Measurements from ENCODE around the gene CTBP2. TPM values are rescaled to one million over a fixed set of nuclear protein-coding genes. Genes with fewer than 3 reads are reported as not detected.

CTBP2 gene
- total and polyA plus RNA-seq, 4 donors = 32.4 to 85.7 (median 68.7) TPM

- intact Hi-C loops (cut with DNase I) = no loop called here
- WGBS, 2 donors = 90 to 92% methylated on average over 8 of the region's 8 CpGs
- Histone ChIP-seq H3K4me3 (ENCODE audit: low read length in 2 of 2) (no peak overlapping the region), H3K27me3 (ENCODE audit: control insufficient read depth in 1 of 2, insufficient read depth in 2 of 2, low read length in 1 of 2) (no peaks in the 10 kb centered on the region), H3K4me1 (ENCODE audit: control insufficient read depth in 1 of 2, insufficient read depth in 2 of 2, low read length in 2 of 2) (no peaks in the 10 kb centered on the region), H3K9me3 (ENCODE audit: control insufficient read depth, low read length) (no peaks in the 10 kb centered on the region), H3K36me3 (ENCODE audit: control insufficient read depth in 1 of 2, insufficient read depth in 2 of 2, low read length in 1 of 2) (no peaks in the 10 kb centered on the region), H3K27ac (ENCODE audit: low read depth in 1 of 2, low read length in 2 of 2) (no peak overlapping the region)
- ATAC-seq (ENCODE audit: low FRiP score) (no peak), DNase-seq (peak in 1 of 2 donors; percentile 30)
Measured at GRCh38 chr10:125052146-125052545, 108.2 kb downstream of the CTBP2 start.

- ATAC-seq (ENCODE audit: low FRiP score) (no peak), DNase-seq (peak; percentile 24 to 38)
- H3K27ac ChIP-seq (ENCODE audit: low read depth in 1 of 2, low read length in 2 of 2) = no peak overlapping the region
- no peaks in the 10 kb centered on the region for H3K9me3 ChIP-seq (ENCODE audit: control insufficient read depth, low read length)
- intact Hi-C loops (cut with DNase I) = no loop called here
- no peaks in the 10 kb centered on the region for H3K36me3 ChIP-seq (ENCODE audit: control insufficient read depth in 1 of 2, insufficient read depth in 2 of 2, low read length in 1 of 2)
- no peaks in the 10 kb centered on the region for H3K4me1 ChIP-seq (ENCODE audit: control insufficient read depth in 1 of 2, insufficient read depth in 2 of 2, low read length in 2 of 2)
- no peak overlapping the region for H3K4me3 ChIP-seq (ENCODE audit: low read length in 2 of 2)
- H3K27me3 ChIP-seq (ENCODE audit: control insufficient read depth in 1 of 2, insufficient read depth in 2 of 2, low read length in 1 of 2) = no peaks in the 10 kb centered on the region
- 91% methylated on average over 14 of the region's 14 CpGs for WGBS, 2 donors
Measured at GRCh38 chr10:125050383-125050782, 110.0 kb downstream of the CTBP2 start.

- H3K4me1 ChIP-seq (ENCODE audit: control insufficient read depth in 1 of 2, insufficient read depth in 2 of 2, low read length in 2 of 2) = no peaks in the 10 kb centered on the region
- WGBS, 2 donors = 23 to 25% methylated on average over 16 of the region's 16 CpGs
- no peak for ATAC-seq (ENCODE audit: low FRiP score)
- no peaks in the 10 kb centered on the region for H3K36me3 ChIP-seq (ENCODE audit: control insufficient read depth in 1 of 2, insufficient read depth in 2 of 2, low read length in 1 of 2)
- no peaks in the 10 kb centered on the region for H3K27me3 ChIP-seq (ENCODE audit: control insufficient read depth in 1 of 2, insufficient read depth in 2 of 2, low read length in 1 of 2)
- no peaks in the 10 kb centered on the region for H3K9me3 ChIP-seq (ENCODE audit: control insufficient read depth, low read length)
- peak; percentile 48 to 64 for DNase-seq
- H3K4me3 ChIP-seq (ENCODE audit: low read length in 2 of 2) = no peak overlapping the region
- peak overlapping the region in 1 of 2 donors; percentile 49 for H3K27ac ChIP-seq (ENCODE audit: low read depth in 1 of 2, low read length in 2 of 2)
- intact Hi-C loops (cut with DNase I) = loop anchor here (5.0 to 10.0 kb wide), 4 partner anchors 47 to 295 kb away; no protein-coding TSS in a partner anchor
Measured at GRCh38 chr10:125049216-125049881, 111.0 kb downstream of the CTBP2 start.

GRCh38 chr10:125048094-125048864 lies 112.1 kb downstream of the CTBP2 start:
- Histone ChIP-seq H3K4me3 (ENCODE audit: low read length in 2 of 2) (no peak overlapping the region), H3K36me3 (ENCODE audit: control insufficient read depth in 1 of 2, insufficient read depth in 2 of 2, low read length in 1 of 2) (no peaks in the 10 kb centered on the region), H3K27ac (ENCODE audit: low read depth in 1 of 2, low read length in 2 of 2) (no peak overlapping the region), H3K4me1 (ENCODE audit: control insufficient read depth in 1 of 2, insufficient read depth in 2 of 2, low read length in 2 of 2) (no peaks in the 10 kb centered on the region), H3K27me3 (ENCODE audit: control insufficient read depth in 1 of 2, insufficient read depth in 2 of 2, low read length in 1 of 2) (no peaks in the 10 kb centered on the region), H3K9me3 (ENCODE audit: control insufficient read depth, low read length) (no peaks in the 10 kb centered on the region)
- intact Hi-C loops (cut with DNase I) = loop anchor here (5.0 to 10.0 kb wide), 4 partner anchors 46 to 297 kb away; no protein-coding TSS in a partner anchor
- WGBS, 2 donors = 10 to 14% methylated on average over 16 of the region's 16 CpGs
- peak; percentile 91 to 95 for DNase-seq
- ATAC-seq (ENCODE audit: low FRiP score) = peak; percentile 92

- Histone ChIP-seq H3K27ac (ENCODE audit: low read depth in 1 of 2, low read length in 2 of 2) (peak overlapping the region; percentile 12 to 41), H3K27me3 (ENCODE audit: control insufficient read depth in 1 of 2, insufficient read depth in 2 of 2, low read length in 1 of 2) (no peaks in the 10 kb centered on the region), H3K4me3 (ENCODE audit: low read length in 2 of 2) (no peak overlapping the region), H3K9me3 (ENCODE audit: control insufficient read depth, low read length) (no peaks in the 10 kb centered on the region), H3K4me1 (ENCODE audit: control insufficient read depth in 1 of 2, insufficient read depth in 2 of 2, low read length in 2 of 2) (no peaks in the 10 kb centered on the region), H3K36me3 (ENCODE audit: control insufficient read depth in 1 of 2, insufficient read depth in 2 of 2, low read length in 1 of 2) (no peaks in the 10 kb centered on the region)
- intact Hi-C loops (cut with DNase I) = loop anchor here in 1 of 2 donors (10.0 kb wide), 1 partner anchor 301 kb away; no protein-coding TSS in a partner anchor
- peak; percentile 15 for ATAC-seq (ENCODE audit: low FRiP score)
- WGBS, 2 donors = 21 to 31% methylated on average over 17 of the region's 17 CpGs
- peak; percentile 31 to 68 for DNase-seq
Measured at GRCh38 chr10:125043841-125044658, 116.3 kb downstream of the CTBP2 start.

- no peak overlapping the region for H3K27ac ChIP-seq (ENCODE audit: low read depth in 1 of 2, low read length in 2 of 2)
- intact Hi-C loops (cut with DNase I) = loop anchor here in 1 of 2 donors (10.0 kb wide), 1 partner anchor 303 kb away; no protein-coding TSS in a partner anchor
- 86 to 88% methylated on average over 9 of the region's 9 CpGs for WGBS, 2 donors
Measured at GRCh38 chr10:125041856-125042506, 118.4 kb downstream of the CTBP2 start.

GRCh38 chr10:125039354-125039769 lies 121.0 kb downstream of the CTBP2 start:
- H3K9me3 ChIP-seq (ENCODE audit: control insufficient read depth, low read length) = no peaks in the 10 kb centered on the region
- WGBS, 2 donors = 10 to 13% methylated on average over 15 of the region's 15 CpGs
- H3K27ac ChIP-seq (ENCODE audit: low read depth in 1 of 2, low read length in 2 of 2) = peak overlapping the region in 1 of 2 donors; percentile 55
- no peak overlapping the region for H3K4me3 ChIP-seq (ENCODE audit: low read length in 2 of 2)
- ATAC-seq (ENCODE audit: low FRiP score) (no peak), DNase-seq (peak in 1 of 2 donors; percentile 77)
- intact Hi-C loops (cut with DNase I) = no loop called here
- no peaks in the 10 kb centered on the region for H3K36me3 ChIP-seq (ENCODE audit: control insufficient read depth in 1 of 2, insufficient read depth in 2 of 2, low read length in 1 of 2)
- H3K27me3 ChIP-seq (ENCODE audit: control insufficient read depth in 1 of 2, insufficient read depth in 2 of 2, low read length in 1 of 2) = no peaks in the 10 kb centered on the region
- peaks cover 4 to 8% of the 10 kb centered on the region in 2 donors for H3K4me1 ChIP-seq (ENCODE audit: control insufficient read depth in 1 of 2, insufficient read depth in 2 of 2, low read length in 2 of 2)

More at GRCh38 chr10:125041856-125042506, 118.4 kb downstream of the CTBP2 start:
- no peak overlapping the region for H3K4me3 ChIP-seq (ENCODE audit: low read length in 2 of 2)
- H3K27me3 ChIP-seq (ENCODE audit: control insufficient read depth in 1 of 2, insufficient read depth in 2 of 2, low read length in 1 of 2) = no peaks in the 10 kb centered on the region
- H3K36me3 ChIP-seq (ENCODE audit: control insufficient read depth in 1 of 2, insufficient read depth in 2 of 2, low read length in 1 of 2) = no peaks in the 10 kb centered on the region
- no peaks in the 10 kb centered on the region for H3K9me3 ChIP-seq (ENCODE audit: control insufficient read depth, low read length)
- ATAC-seq (ENCODE audit: low FRiP score) = no peak
- H3K4me1 ChIP-seq (ENCODE audit: control insufficient read depth in 1 of 2, insufficient read depth in 2 of 2, low read length in 2 of 2) = peaks cover 0 to 4% of the 10 kb centered on the region in 2 donors
- peak in 1 of 2 donors; percentile 40 for DNase-seq

- peak in 1 of 2 donors; percentile 84 for DNase-seq
- Histone ChIP-seq H3K27me3 (ENCODE audit: control insufficient read depth in 1 of 2, insufficient read depth in 2 of 2, low read length in 1 of 2) (no peaks in the 10 kb centered on the region), H3K4me3 (ENCODE audit: low read length in 2 of 2) (no peak overlapping the region), H3K9me3 (ENCODE audit: control insufficient read depth, low read length) (no peaks in the 10 kb centered on the region), H3K4me1 (ENCODE audit: control insufficient read depth in 1 of 2, insufficient read depth in 2 of 2, low read length in 2 of 2) (peaks cover 4 to 8% of the 10 kb centered on the region in 2 donors), H3K36me3 (ENCODE audit: control insufficient read depth in 1 of 2, insufficient read depth in 2 of 2, low read length in 1 of 2) (no peaks in the 10 kb centered on the region), H3K27ac (ENCODE audit: low read depth in 1 of 2, low read length in 2 of 2) (peak overlapping the region in 1 of 2 donors; percentile 41)
- peak; percentile 76 for ATAC-seq (ENCODE audit: low FRiP score)
- intact Hi-C loops (cut with DNase I) = no loop called here
- 5 to 14% methylated on average over 8 of the region's 8 CpGs for WGBS, 2 donors
Measured at GRCh38 chr10:125038637-125039036, 121.7 kb downstream of the CTBP2 start.

All from aorta (tissue), 5 donors.